Measurements from ENCODE around the gene PGAM2.
"Not testable (repeated sequence)": the region's sequence is repeated elsewhere in the genome, so short reads cannot be mapped to it uniquely, and the experiment has no call there.

The PGAM2 gene

DNA sequence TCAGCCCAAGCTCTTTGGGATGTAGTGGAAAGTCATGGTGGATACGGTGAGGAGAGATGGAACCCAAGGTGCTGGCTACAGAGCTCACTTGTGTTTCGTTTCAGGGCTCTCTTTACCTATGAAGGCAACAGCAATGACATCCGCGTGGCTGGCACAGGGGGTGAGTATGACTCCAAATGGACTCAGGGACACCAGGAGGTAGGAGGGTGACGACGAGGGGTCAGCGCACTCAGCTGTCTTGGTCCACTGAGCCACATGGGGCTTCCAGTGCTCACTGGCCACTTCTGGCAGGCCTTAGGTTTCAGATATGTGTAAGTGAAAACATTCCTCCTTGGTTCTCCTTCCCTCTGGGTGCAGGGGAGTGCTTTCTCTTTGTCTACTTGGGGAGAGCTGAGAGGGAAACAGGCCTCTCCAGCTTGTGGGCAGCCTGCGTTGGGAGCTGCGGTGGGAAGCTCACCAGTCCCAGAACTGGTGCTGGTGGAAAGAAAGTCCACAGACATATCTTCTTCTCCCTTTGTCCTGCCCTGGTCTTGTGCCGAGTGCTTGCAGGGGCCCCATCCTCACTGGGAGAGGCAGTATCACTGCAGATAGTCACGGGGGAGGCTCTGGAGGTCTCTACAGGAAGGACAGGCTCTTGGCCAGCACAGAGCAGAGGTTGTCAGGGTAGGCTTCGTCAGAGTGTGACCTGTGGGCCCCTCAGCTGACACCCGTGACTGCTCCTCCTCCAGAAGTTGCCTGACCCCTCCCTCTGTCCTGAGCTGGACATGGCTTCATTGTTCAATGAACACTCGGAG is 15.0 kb downstream of the PGAM2 start:
- no peak for DNase-seq (ENCODE audit: low read depth)

DNA sequence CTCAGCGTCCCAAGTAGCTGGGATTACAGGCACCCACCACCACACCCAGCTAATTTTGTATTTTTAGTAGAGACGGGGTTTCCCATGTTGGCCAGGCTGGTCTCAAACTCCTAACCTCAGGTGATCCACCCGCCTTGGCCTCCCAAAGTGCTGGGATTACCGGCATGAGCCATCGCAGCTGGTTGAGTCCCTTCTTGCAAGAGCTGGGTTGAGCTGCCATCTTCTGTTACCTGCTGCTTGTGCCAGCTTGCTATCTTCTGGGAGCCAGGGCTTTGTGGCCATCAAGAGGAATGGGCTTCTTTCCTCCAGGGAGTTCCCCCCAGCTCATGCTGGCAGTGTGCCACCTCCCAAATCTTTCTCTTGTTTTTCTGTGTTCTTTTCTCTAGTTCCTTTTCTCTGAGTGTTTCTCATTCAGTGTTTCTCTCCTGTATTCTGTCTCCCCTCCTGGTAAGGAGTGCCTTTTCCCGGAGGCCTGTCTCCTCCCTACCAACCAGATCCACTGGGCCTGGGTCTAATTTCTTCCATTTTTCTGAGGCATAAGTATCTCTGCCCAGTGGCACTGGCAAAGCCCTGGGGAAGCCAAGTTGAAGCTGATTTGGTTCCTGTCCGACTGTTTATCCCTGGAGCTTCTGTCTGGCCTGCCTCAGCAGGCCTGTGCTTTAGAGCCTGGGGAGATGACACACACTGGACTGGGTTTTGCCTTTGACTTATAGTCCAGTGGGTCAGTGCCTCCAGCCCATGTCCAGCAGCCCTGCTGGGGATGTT is 17.2 kb downstream of the PGAM2 start:
- DNase-seq (ENCODE audit: low read depth) = no peak

DNA sequence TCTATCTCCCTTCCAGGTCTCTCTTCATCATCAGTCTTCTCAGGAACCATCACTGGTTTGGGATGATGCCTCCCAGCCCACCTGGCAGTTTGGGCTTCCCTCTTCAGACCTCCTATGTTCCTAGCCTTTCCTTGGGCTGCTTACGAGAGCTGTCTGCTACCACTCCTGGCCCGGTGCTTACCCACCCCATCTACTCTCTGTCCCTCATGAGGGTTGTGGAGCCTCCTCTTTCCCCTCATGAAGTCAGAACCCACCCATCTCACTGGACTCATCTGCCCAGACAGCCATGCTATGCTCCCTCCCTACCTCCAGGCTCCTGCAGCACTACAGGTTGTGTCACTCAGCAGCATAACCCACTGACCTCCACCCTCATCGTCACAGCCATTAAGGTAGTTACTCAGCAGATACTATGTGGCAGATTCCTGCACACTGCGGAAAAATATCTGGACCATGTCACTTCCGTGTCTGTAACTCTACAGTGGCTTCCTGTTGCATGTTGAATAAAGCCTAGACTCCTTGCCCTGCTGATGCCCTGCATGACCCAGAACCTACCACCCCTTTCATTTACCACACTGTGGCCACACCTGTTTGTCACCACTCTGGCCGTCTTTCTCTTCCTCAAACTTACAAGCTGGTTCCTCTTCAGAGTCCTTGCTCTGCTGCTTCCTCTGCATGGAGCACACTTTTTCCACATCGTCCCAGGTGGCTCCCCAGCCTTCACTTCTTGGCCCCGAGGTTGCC is 18.9 kb downstream of the PGAM2 start:
- no peak for DNase-seq (ENCODE audit: low read depth)

DNA sequence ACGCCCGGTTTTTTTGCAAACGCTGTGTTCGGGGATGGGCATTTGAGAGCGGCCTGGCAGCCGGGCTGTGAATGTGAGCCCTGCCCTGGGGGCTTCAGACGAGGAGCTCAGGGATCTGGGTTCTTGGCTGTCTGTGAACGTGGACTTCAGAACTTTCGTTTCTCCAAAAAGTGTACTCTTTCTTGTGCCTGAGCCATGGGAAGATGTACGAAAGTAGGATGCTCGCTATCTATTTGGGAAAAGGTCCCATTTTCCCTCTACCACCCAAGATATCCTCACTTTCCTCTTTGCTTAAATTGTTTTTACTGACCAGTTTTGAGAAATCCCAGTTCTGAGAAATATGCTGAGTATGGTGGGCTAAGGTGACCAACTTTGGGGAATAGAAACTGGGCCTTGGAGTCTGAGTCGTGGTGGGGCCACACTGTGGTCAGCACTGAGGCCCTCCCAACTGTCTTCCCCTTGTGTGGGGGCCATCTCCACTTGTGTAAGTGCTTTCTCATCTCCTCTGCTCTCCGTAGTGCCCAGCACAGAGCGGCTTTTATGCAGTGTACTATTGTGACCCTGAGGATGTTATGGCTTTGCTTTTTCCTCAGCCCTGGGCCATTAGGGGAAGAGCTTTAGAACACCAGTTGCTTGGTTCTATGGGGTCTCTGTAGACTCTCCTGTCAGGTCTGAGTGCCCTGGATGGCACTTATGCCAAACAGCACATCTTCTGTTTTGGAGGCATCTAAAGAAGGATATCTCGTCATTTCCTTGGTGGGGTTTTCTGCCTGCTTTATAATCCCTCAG is 19.9 kb downstream of the PGAM2 start:
- DNase-seq (ENCODE audit: low read depth) = no peak

DNA sequence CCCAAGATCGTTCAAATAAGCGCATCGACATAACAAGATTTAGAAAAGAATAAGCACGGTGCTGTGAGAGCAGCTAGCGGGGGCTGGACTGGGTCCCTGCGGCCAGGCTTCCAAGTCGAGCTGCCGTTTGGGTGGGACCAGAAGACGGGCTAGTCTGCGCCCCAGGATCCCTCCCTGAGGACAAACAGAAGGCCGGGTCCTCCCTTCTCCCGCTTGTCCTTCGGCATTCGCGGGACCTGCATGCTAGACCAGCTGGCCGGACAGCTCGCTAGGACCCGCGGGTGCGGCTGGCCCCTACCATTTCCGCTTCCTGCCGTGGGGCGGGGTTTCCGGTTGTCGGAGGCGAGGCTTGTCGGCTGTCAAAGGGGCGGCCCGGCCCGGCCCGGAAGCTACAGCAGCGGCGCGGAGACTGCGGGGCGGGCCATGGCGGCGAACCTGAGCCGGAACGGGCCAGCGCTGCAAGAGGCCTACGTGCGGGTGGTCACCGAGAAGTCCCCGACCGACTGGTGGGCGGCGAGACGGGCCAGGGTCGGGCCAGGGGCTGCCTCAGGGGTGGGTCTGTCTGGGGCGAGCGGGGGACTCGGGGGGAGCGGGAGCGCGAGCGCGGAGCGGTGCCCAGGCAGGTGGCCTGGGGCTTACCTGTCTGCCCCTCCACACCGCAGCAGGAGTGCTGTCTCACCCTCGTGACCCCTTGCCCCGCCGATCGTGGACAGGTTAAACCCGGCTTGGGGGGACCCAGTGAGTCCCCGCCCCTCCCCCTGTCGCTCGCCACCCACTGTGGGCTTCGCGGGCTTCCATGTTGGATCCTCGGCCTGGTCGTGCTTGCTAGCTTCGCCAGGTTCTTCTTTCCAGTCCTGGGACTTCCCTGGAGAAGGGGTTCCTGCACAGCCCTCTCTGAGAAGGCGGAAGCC is 20.8 kb downstream of the PGAM2 start, which contains the start of gene DBNL:
TSS of gene DBNL (plus strand) at position 388 of the 911 bp plus-strand sequence. CDS start at position 424, 36 bp downstream.
- peak; percentile 90 for DNase-seq (ENCODE audit: low read depth)

DNA sequence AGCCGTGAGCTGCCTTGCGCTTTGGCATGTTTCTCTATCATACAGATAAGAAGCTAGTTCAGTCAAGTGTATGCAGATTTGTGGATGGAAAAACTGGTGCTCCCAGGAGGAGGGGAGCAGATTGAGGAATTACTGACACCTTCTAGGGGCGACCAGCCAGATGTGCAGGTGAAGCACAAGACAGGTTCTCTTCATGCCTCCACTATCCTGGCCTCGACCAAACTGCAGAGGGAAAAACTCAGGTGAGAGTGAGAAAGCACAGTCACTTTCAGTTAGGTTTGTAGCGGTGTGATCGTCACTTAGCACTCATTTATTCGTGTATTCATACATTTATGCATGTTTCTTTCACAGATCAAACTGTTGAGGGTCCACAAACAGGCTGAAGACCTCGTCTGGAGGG is 21.5 kb downstream of the PGAM2 start:
- no peak for DNase-seq (ENCODE audit: low read depth)

DNA sequence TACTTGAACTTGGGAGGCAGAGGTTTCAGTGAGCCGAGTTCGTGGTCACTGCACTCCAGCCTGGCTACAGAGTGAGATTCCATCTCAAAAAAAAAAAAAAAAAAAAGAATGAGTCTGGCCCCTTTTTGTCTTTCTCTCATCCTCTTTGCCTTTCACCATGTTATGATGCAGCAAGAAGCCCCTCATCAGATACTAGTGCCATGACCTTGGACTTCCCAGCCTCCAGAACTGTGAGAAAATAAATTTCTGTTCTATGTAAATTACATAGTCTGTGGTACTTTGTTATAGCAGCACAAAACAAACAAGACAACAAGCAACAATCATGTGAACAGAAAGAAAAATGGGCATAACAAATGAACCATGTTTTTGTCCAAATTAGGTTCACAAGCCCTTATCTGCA is 23.1 kb downstream of the PGAM2 start:
- no peak for DNase-seq (ENCODE audit: low read depth)

DNA sequence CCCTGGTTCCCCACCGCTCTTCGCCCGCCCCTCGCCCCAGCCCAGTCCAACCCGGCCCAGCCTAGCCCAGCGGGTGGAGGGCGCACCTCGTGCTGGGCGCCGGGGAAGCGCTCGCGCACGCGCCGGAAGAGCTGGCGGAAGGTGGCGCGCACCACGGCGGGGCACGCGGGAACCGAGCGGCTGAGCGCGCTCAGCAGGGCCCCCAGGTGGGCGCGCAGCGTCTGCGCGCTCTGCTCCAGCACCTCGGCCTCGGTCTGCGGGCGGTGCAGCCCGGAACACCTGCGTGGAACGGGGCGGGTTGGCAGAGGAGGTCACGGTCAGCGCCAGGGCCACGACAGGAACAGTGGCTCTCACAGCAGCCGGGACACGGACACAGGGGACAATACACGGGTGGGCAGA is 24.9 kb downstream of the PGAM2 start:
- peak; percentile 48 for DNase-seq (ENCODE audit: low read depth)

DNA sequence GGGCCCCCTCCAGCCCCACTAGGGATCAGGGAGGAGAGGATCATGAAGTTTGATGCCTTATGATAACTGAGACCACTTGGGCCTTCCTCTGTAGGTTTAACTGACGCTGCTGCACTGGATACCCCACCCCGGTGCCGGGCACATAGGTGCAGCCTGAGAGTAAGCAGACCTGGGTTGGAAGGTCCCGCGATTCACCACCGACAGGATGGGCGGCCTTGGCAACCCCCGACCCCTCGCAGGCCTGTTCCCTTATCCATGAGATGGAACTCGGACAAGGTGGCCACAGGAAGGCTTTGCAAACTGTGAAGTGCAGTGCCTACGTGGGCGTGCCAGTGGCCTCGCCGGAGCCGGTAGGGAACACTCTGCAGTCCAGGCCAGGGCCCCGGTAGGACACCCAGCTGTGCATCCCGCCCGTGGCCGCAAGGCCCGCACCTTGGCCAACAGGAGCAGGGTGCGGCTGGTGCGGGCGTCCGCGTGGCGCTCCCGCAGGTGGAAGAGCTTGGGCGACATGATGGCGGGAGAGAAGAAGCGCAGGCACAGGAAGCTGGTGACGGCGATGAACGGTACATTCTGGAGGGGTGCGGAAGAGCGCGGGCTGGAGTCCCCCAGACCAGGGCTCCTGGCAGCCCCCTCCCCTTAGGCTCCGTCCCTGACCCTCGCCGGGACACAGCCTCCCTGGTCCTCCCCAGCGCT is 25.4 kb downstream of the PGAM2 start:
- DNase-seq (ENCODE audit: low read depth) = not testable (repeated sequence)

DNA sequence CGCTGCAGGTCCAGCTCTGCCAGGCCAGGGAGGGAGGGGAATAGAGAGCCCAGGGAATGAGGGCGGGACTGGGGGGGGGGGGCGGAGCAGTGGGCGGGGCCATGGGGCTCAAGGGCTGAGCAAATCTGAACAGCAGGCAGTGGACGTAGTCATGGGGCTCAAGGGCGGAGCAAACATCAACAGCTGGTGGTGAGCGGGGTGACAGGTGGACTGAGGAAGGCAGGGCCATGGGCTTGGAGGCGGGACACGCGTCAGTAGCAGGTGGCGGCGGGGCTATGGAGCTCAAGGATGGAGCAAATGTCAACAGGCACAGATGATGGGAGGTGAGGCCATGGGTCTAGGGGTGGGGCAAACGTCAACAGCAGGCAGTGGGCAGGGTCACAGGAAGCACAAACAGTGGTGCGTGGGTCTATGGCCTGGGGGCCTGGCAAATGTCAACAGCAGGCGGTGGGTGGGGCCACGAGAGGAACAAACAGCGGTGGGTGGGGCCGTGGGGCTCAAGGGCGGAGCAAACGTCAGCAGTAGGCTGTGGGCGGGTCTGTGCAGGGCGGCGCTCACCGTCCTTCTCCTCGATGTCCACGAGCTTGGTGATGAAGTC is 26.3 kb downstream of the PGAM2 start:
- peak; percentile 52 for DNase-seq (ENCODE audit: low read depth)

DNA sequence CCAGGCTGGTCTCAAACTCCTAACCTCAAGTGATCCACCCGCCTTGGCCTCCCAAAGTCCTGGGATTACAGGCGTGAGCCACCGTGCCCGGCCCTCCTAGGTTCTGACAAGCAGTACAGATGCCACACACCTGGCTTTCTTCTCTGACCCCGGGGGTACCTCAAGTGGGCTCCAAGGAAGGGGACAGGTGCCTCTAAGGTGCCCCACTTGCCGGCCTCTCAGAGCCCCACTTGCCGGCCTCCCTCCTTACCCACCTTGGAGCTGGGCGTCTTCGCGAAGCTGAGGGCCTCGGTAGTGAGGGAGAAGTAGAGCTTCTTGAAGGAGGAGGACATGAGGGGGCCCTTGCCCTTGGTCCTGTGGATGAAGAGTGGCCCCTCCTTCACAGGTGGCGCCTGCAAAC is 26.8 kb downstream of the PGAM2 start:
- DNase-seq (ENCODE audit: low read depth) = not testable (repeated sequence)

DNA sequence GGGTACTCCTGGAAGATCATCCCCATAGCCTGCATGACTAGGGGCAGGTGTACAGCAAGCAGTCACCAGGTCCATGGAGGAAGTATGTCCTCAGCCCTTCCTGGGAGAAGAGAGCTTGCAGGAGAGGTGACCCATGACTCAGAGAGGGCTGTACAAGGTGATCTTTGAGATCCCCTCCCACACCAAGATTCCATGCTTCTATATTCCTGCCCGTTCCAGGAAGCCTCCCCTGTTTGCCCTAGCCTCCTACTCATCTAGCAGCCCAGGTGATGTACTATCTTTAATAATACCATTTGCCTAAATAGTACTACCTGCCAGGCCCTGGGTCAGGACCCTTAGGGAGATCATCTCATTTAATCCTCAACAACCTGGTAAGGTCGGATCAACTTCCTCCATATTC is 27.4 kb downstream of the PGAM2 start:
- DNase-seq (ENCODE audit: low read depth) = not testable (repeated sequence)

DNA sequence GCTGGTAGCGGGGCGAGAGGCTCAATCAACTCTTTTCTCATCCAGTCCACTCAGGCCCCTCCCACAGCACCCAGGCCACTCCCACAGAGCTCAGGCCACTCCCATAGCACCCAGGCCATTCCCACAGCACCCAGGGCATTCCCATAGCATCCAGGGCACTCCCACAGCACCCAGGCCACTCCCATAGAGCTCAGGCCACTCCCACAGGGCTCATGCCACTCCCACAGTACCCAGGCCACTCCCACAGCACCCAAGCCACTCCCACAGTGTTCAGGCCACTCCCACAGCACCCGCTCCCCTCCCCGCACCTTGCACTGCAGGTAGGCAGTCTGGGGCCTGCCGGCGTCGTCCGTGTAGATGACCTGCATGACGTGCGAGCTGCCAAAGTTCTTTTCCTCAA is 29.0 kb downstream of the PGAM2 start:
- DNase-seq (ENCODE audit: low read depth) = not testable (repeated sequence)

DNA sequence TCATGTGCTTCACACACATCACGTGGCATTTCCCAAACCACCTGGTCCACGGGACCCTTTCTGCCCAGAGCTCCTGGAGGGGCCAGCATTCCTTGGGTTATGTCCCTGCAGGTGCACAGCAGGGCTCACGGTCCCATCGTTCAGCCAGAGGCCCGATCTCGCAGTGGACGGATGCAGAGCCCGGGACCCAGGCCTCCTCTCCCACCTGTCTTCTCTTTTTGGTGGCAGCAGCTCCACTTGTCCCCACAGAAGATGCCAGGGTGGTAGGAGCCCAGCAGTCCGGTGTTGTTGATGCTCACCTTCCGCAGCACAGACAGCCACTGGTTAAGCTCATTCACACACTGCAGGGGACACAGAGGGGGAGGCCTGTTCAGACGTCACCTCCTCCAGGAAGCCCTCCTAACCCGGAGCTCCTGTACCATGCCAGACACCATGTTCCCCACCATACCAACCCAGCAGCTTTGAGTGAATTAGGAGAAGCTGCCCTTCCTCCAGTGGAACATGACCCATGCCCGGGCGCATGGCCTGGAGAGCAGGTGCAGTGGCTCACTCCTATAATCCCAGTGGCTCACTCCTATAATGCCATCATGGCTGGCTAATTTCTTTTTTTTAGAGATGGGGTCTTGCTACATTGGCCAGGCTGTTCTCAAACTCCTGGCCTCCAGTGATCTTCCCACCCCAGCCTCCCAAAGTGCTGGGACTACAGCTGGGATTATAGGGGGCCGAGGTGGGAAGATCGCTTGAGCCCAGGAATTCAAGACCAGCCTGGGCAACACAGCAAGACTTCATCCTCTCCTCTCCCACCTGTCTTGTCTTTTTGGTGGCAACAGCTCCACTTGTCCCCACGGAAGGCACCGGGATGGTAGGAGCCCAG is 31.2 kb downstream of the PGAM2 start:
- not testable (repeated sequence) for DNase-seq (ENCODE audit: low read depth)

DNA sequence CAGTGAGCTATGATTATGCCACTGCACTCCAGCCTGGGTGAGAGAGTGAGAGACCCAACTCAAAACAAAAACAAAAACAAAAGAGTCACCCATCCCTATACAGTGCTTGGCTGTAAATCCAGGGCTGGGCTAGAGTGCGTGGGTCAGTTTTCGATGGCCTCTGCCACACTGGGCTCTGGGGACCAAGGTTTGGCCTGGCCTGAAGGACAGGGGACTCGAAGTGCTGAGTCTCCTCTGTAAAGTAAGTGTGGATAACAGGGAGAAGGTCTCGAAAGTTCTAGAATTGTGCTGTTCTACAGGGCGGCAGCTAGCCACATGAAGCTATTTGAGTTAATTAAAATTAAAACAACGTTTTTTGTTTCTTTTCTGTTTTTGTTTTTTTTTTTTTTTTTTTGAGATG is 33.3 kb downstream of the PGAM2 start:
- DNase-seq (ENCODE audit: low read depth) = not testable (repeated sequence)

DNA sequence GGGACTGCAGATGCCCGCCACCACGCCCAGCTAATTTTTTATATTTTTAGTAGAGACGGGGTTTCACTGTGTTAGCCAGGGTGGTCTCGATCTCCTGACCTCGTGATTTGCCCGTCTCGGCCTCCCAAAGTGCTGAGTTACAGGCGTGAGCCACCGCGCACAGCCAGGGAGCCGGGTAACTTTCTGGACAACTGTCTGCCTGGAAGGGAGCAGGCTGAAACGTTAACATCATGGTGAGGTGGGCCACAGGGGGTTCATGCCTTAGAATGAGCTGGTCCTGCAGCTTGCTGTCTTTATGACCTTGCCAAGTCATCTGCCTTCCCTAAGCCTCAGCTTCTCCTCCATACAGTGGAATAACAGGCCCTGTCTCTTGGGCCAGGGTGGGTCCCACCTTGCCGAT is 34.0 kb downstream of the PGAM2 start:
- not testable (repeated sequence) for DNase-seq (ENCODE audit: low read depth)

DNA sequence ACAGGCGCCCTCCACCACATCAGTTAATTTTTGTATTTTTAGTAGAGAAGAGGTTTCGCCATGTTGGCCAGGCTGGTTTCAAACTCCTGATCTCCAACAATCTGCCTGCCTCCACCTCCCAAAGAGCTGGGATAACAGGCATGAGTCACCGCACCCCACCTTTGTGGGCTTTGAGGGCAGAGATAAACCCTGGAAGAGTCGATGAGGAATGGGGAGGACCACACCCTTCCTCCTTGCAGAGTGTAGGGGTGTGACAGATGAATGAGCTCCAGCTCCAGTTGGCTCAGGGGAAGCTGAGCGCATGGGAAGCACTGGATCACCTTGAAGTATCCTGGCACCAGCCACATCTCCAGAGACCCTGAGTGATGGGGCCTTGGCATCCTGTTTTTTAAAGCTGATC is 35.3 kb downstream of the PGAM2 start:
- not testable (repeated sequence) for DNase-seq (ENCODE audit: low read depth)

DNA sequence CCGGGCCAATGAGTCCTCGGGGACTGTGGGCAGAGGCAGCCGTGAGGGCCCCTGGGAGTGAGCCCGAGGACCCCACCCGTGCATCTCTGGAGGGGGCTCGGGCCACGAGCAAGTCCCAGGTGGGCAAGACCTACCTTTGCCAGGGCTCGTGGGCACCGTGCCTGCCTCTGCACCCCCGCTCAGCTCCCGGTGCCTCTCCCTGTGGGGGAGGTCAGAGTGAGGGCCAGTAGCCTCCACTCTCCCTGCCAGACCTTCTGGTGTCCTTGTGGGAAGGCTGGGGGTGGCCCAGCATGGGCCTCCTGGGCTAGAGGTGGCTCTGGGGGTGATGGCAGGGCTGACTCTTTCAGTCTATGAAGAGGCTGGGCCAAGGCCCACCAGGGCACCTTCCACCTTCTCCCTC is 35.9 kb downstream of the PGAM2 start:
- not testable (repeated sequence) for DNase-seq (ENCODE audit: low read depth)

Data from activated T-cell treated with anti-CD3 and anti-CD28 coated beads for 24 hours (primary cell).